ENCODE measurements around the gene SP3.

The SP3 gene

GRCh38 chr2:173996766-173997165, 31.6 kb upstream of the SP3 start:
- DNase-seq: no peak

DNA sequence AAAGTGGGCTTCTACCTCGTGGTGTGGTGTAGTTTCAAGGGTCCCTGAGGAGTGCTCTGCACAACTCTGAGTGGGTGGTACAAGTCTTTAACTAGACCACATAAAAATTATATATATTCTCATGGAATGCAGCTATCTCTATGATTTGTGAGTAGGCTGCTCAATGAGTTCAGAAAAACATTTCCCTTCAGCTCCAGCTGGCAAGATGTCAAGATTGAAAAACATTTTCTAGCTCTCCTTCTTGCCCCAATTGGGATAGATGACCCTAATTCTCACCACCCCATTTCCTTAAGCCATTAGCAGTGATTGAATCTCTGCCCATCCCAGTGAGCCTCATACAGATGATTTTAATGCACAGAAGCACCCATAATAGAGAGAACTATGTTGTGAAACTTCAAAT, 28.3 kb upstream of the SP3 start:
- no peak for DNase-seq

DNA sequence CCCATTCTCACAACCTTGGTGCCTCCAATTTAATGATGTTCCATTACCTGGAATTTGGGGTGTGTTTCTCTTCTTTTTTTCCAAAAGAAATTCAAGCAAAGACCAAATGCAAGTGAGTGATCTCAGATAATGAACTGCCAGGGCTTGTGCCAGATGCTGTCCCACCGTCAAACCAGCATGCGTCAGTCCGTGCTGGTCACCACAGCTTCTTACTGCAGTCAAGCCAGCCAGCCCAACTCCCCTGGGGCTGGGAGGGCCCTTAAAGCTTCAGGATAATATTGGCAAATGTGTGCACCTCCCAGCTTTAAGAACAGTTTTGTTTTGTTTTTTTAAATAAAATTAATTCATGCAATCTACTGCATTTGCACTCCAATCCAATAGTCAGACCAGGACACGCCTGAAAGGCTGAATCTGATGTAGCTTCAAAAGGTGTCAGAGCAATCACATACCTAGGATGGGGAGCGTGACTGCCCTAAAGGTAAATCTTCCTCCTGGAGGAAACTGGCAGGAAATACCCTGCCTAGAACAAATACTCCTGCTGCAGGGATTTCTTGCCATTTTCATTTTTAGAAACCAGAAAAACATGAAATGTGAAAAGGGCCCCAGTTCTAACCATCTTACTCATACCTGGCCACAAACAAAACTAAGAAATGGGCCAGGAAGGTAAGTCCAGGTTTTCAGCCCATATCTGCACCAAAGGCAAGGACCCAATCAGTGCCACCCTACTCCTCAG, 26.8 kb upstream of the SP3 start:
- DNase-seq: no peak

DNA sequence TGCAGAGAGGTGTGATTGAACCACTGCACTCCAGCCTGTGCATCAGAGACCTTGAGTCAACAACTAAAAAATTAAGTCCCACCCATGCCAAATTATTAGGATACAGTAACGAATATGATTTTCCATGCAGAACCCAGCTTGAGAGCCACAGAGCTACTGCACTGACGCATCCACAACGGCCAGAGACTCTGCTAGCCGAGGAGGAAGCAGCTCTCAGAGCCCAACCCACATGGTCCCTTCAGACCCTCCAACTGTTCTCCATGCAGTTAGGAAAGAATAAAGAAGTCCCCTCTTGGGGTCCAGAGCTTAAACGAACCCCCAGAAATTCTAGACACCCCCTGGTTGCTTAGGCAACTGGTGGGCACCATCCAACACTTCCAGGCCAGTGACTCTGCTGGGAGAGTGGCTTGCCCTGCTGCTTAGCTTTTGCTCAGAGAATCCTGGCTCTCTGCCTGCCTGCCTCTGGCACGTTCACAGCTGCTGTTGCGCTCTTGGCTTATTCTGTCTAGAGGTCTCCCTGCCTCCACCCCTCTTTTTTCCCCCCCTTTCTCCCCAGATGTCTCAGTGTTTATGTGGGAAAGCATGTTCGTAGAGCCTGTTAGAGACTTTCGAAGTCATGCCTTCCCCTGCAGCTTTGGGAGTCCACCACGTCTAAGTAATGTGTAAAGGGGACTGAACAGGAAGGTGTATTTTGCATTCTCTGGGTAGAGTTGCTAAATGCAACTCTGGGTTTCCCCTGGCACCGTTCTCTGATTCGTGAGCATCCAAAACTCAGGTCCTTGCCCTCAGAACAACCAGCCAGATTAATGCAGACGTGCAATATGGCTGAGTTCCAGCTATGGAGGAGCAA, 26.0 kb upstream of the SP3 start:
- no peak for DNase-seq

- DNase-seq: no peak
Observed at GRCh38 chr2:173990245-173990644, 25.1 kb upstream of the SP3 start.

DNA sequence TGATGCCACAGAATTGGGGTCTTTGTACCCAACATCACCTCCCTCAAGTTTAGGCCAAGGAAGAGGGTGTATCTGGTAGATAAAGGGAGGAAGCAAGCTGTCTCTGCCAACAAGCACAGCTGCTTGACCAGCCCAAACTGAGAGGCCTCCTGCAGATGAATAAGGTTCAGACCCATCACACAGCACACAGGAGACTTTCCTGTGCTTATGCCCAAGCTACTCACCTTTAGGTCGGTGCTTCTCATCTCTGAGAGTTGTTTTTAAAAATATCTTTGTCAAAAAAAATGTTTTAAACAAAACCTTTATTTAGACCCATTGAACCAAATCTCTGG, 24.7 kb upstream of the SP3 start:
- no peak for DNase-seq

- DNase-seq: no peak
Observed at GRCh38 chr2:173989160-173989883, 24.1 kb upstream of the SP3 start.

- no peak for DNase-seq
Observed at GRCh38 chr2:173986805-173987204, 21.6 kb upstream of the SP3 start.

DNA sequence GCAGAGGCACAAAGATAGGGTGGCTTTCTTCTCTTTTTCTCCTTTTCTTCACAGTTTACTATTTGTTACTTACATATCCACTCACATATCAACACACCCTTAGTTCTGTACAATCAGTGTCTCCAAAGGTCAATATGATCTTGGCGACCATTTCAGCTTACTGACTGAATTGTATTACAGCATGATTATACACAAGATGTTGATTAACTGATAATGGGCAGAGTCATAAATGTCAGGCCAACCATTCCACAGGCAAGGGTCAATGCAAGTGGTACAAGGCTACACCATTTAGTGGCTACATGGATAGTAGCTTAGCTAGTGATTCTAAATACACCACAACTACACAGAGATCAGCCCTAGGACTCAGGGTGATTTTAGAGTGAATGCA, 20.4 kb upstream of the SP3 start:
- no peak for DNase-seq

- DNase-seq: no peak
Observed at GRCh38 chr2:173984866-173985604, 19.9 kb upstream of the SP3 start.

- no peak for DNase-seq
Observed at GRCh38 chr2:173983391-173983871, 18.3 kb upstream of the SP3 start.

- DNase-seq: no peak
Observed at GRCh38 chr2:173982918-173983317, 17.7 kb upstream of the SP3 start.

DNA sequence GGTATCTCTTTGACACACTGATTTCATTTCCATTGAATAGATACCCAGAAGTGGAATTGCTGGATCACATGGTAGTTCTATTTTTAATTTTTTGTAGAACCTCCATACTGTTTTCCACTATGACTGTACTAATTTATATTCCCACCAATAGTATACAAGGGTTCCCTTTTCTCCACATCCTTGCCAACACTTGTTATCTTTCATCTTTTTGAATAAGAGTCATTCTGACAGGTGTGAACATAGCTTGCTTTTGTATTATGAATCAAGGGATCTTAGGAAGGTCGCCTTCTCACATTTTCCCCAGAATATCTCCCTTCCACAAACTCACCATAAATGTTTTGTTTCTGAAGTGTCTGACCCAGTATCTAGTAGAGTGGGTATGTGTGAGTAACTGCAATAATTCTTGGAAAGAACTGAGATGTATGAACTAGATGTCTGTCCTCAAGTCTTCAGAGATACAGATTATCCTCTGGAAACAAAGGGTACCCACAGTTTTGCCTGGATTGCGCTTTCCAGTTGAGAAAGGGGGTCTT, 17.1 kb upstream of the SP3 start:
- no peak for DNase-seq

DNA sequence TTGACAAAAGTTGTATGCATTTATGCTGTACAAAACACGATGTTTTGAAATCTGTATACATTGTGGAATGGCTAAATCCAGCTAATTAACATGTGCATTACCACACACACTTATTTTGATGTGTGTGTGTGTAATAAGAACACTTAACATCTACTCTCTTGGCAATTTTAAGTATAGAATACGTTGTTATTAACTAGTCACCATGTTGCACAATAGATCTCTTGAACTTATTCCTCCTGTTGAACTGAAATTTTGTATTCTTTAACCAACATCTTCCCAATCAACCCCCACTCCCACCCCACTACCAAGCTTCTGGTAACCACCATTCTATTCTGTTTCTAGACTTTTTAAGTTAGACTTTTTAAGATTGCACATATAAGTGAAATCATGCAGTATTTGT, 16.3 kb upstream of the SP3 start:
- no peak for DNase-seq

GRCh38 chr2:173979751-173980351, 14.7 kb upstream of the SP3 start:
- DNase-seq: no peak

DNA sequence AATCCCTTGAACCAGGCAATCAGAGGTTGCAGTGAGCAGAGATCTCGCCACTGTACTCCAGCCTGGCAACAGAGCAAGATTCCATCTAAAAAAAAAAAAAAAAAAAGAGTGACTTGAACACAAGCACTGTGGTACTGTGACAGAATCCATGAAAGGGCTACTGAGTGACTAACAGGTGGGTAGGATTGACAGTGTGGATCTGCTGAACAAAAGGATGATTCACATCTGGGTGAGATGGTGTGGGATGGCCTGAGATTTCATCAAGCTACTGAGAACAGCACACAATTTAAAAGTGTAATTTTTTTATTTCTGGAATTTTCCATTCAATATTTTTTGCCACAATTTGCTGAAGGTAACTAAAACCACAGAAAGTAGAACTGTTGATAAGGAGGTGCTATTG, 13.3 kb upstream of the SP3 start:
- no peak for DNase-seq

DNA sequence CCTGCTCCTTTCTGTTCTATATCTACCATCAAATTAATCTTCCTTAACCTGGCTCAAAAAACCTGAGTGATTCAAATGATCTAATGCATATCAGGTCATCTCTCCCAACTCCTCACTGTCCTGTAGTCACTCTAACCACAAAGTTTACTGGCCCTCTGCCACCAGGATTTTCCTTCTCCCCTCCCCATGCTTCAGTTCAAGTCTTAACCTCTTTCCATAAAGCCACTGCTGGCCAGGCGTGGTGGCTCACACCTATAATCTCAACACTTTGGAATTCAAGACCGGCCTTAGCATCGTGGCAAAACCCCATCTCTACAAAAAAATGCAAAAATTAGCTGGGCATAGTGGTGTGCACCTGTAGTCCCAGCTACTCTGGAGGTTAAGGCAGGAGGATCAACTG, 7.5 kb upstream of the SP3 start:
- no peak for DNase-seq

GRCh38 chr2:173972165-173972564, 7.0 kb upstream of the SP3 start:
- no peak for DNase-seq

DNA sequence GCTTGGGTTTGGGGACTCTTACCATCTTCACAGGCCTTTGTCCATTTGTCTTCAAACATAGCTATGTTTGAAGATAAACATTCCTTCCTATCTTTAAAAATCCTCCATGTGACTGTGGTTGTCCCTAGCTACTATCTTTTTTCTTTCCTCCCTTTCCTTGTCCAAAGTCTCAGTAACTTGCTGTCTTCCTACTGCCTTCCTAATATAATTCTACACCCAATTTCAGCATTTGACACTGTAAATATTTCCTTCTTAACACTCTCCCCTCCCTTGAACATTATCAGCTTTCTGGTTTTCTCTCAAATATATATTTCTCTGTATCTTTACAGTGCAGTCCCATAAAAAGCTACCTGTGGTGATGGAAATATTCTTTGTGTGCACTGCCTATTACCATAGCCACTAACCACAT, 5.3 kb upstream of the SP3 start:
- no peak for DNase-seq

- no peak for DNase-seq
Observed at GRCh38 chr2:173969886-173970285, 4.7 kb upstream of the SP3 start.

- no peak for DNase-seq
Observed at GRCh38 chr2:173968551-173968950, 3.4 kb upstream of the SP3 start.

All from NCI-H2029 treated with DMSO at 0.1 percent for 48 hours (cell line).